Panc1 (cell line): ENCODE measurements around the gene WNK2. TPM values are rescaled to one million over a fixed set of nuclear protein-coding genes. Genes with fewer than 3 reads are reported as not detected.

Experiments used
- ATAC-seq: fragments of 200-7000 bp; cut with Tn5 transposase; 2 replicates; pipeline ENCODE4 v1.9.1; 2020; ENCODE audit warnings: mild to moderate bottlenecking, moderate library complexity
- BruUV-seq: library from RNA; stranded (reverse); fragments of 400-500 nt; replicated peaks from 2 replicates; lab custom pipeline; 2021; lab: Mats Ljungman, UMichigan
- CTCF ChIA-PET: fragments of 300-600 bp; sonication (Branson Sonifier 250); formaldehyde crosslinking; loops from one replicate; lab custom pipeline; 2022; ENCODE audit warnings: antibody characterized with exemption; lab: Charles Lee
- POLR2A ChIA-PET: fragments of 300-600 bp; sonication (Branson Sonifier 250); formaldehyde crosslinking; loops from one replicate; lab custom pipeline; 2022; ENCODE audit warnings: antibody characterized with exemption; lab: Charles Lee
- DNase-seq: peaks from one replicate; pipeline ENCODE4 v3.0.0-alpha.2; 2010; ENCODE audit warnings: low read depth, low spot score
- H3K27ac ChIP-seq: 2 replicates; pipeline ENCODE4 v1.5.1; 2011; ENCODE audit warnings: mild to moderate bottlenecking, low read length, inconsistent platforms
- H3K27me3 ChIP-seq: fragments of 200-500 bp; sonication (Bioruptor generic); 2 replicates; pipeline ENCODE4 v1.6.0; 2014; ENCODE audit warnings: low read length, inconsistent platforms; ENCODE audit not compliant: control insufficient read depth, insufficient read depth
- H3K36me3 ChIP-seq: fragments of 200-500 bp; sonication (Bioruptor generic); 2 replicates; pipeline ENCODE4 v1.5.1; 2014; ENCODE audit warnings: inconsistent platforms, mild to moderate bottlenecking, low read length, moderate library complexity; ENCODE audit not compliant: control insufficient read depth, insufficient read depth
- H3K4me1 ChIP-seq: 2 replicates; pipeline ENCODE4 v1.5.1; 2011; ENCODE audit warnings: inconsistent platforms, mild to moderate bottlenecking, low read length, moderate library complexity; ENCODE audit not compliant: control insufficient read depth, insufficient read depth
- H3K4me3 ChIP-seq, 2 experiments: 2 replicates each; pipeline ENCODE4 v1.5.1; 2011 to 2012; ENCODE audit warnings: low read depth in 2 of 2, low read length in 2 of 2, mild to moderate bottlenecking in 2 of 2, inconsistent platforms in 1 of 2, moderate library complexity in 1 of 2
- H3K9me3 ChIP-seq: fragments of 200-500 bp; sonication (Bioruptor generic); 2 replicates; pipeline ENCODE4 v1.5.1; 2014; ENCODE audit warnings: low read depth, mild to moderate bottlenecking, inconsistent platforms, low read length, moderate library complexity; ENCODE audit not compliant: control insufficient read depth, insufficient read depth
- CTCF ChIP-seq: fragments of 450-650 bp; IDR thresholded peaks from 2 replicates; pipeline ENCODE4 v1.5.1; 2017; ENCODE audit warnings: mild to moderate bottlenecking
- POLR2AphosphoS5 ChIP-seq: IDR thresholded peaks from 2 replicates; pipeline ENCODE4 v1.6.1; 2012; ENCODE audit warnings: mild to moderate bottlenecking, low read depth, low read length, moderate library complexity
- REST ChIP-seq, 2 experiments: IDR thresholded peaks; 2 replicates each; pipeline ENCODE4 v1.6.1; 2011 to 2012; ENCODE audit warnings: low read depth in 2 of 2, control low read depth in 1 of 2, low read length in 1 of 2, mild to moderate bottlenecking in 1 of 2, moderate library complexity in 1 of 2; ENCODE audit not compliant: insufficient read depth in 1 of 2
- SIN3A ChIP-seq: IDR thresholded peaks from 2 replicates; pipeline ENCODE4 v1.6.1; 2012; ENCODE audit warnings: low read depth, mild to moderate bottlenecking, low read length, moderate library complexity, borderline replicate concordance; ENCODE audit not compliant: insufficient read depth
- TCF7L2 ChIP-seq: IDR thresholded peaks from 2 replicates; pipeline ENCODE4 v1.6.1; 2011; ENCODE audit warnings: mild to moderate bottlenecking, low read depth, low read length, inconsistent platforms
- in situ Hi-C: cut with HindIII; loops from 2 replicates; pipeline ENCODE4 v1.10.0; 2016; ENCODE audit warnings: low sequenced_read_pairs, low pct_unique_long_range_greater_than_20kb
- intact Hi-C: fragments of 100-400 bp; cut with micrococcal nuclease; formaldehyde crosslinking; loops from one replicate; pipeline ENCODE4 v1.10.0; 2022; ENCODE audit not compliant: unreplicated experiment
- total RNA-seq: library from RNA; stranded (reverse); gene quantifications from one replicate; pipeline ENCODE4 v1.2.1, GENCODE V29; 2021; ENCODE audit not compliant: unreplicated experiment

The WNK2 gene
- total RNA-seq, 1 experiment from 2014 or later = 13.7 TPM

GRCh38 chr9:93167838-93168237, 16.1 kb upstream of the WNK2 start:
- BruUV-seq = no TSS peak
- in situ Hi-C loops = no loop called here
- TF ChIP-seq TCF7L2 = no peak
- TF ChIP-seq SIN3A = no peak
- TF ChIP-seq POLR2AphosphoS5 = no peak
- no peak for TF ChIP-seq CTCF
- TF ChIP-seq REST (IDR thresholded peaks at IDR 0.05; ENCODE audit: insufficient read depth in 1 of 2, low read depth in 2 of 2, low read length in 1 of 2) = no peak
- no peaks in the 10 kb centered on the region for H3K4me1 ChIP-seq
- ChIA-PET CTCF (interaction anchor here (0.6 kb wide), 1 partner anchor 665 kb away, joined by 4 read pairs; no protein-coding TSS in a partner anchor), POLR2A (no interaction called here)
- intact Hi-C loops = loop anchor here (10.0 kb wide), 1 partner anchor 397 kb away; no protein-coding TSS in a partner anchor
- H3K4me3 ChIP-seq = no peak overlapping the region
- no peak for ATAC-seq
- H3K27ac ChIP-seq = no peak overlapping the region
- DNase-seq = no peak
- no peaks in the 10 kb centered on the region for H3K27me3 ChIP-seq
- no peaks in the 10 kb centered on the region for H3K9me3 ChIP-seq
- no peaks in the 10 kb centered on the region for H3K36me3 ChIP-seq

- no peak overlapping the region for H3K27ac ChIP-seq
- in situ Hi-C loops = no loop called here
- DNase-seq = no peak
- no peak for TF ChIP-seq REST (IDR thresholded peaks at IDR 0.05; ENCODE audit: insufficient read depth in 1 of 2, low read depth in 2 of 2, low read length in 1 of 2)
- no peak for TF ChIP-seq POLR2AphosphoS5
- no peak for TF ChIP-seq TCF7L2
- no peak for TF ChIP-seq SIN3A
- TF ChIP-seq CTCF = no peak
- no peaks in the 10 kb centered on the region for H3K36me3 ChIP-seq
- no peak for ATAC-seq
- no TSS peak for BruUV-seq
- H3K9me3 ChIP-seq = no peaks in the 10 kb centered on the region
- intact Hi-C loops = loop anchor here (10.0 kb wide), 1 partner anchor 396 kb away; no protein-coding TSS in a partner anchor
- no peaks in the 10 kb centered on the region for H3K4me1 ChIP-seq
- POLR2A ChIA-PET = no interaction called here
- H3K4me3 ChIP-seq = no peak overlapping the region
- CTCF ChIA-PET = no interaction called here
- no peaks in the 10 kb centered on the region for H3K27me3 ChIP-seq
Observed at GRCh38 chr9:93168581-93168980, 15.4 kb upstream of the WNK2 start.
